HL-60 (cell line): Measurements from ENCODE around the gene PDK1.

Experiments used
- DNase-seq, 2 experiments: peaks; one replicate each; pipeline ENCODE4 v3.0.0-alpha.2; 2010 to 2020; ENCODE audit warnings: low read depth in 1 of 2, low spot score in 1 of 2
- H3K27ac ChIP-seq: fragments of 250-450 bp; sonication (Bioruptor Pico); replicated peaks from 2 replicates; pipeline ENCODE4 v1.5.1; 2020; ENCODE audit warnings: mild to moderate bottlenecking, moderate library complexity
- H3K27me3 ChIP-seq: fragments of 250-450 bp; sonication (Bioruptor Pico); 2 replicates; pipeline ENCODE4 v1.5.1; 2021; ENCODE audit warnings: mild to moderate bottlenecking, moderate library complexity; ENCODE audit not compliant: insufficient read depth, poor library complexity, severe bottlenecking
- H3K4me3 ChIP-seq: replicated peaks from 2 replicates; pipeline ENCODE4 v1.5.1; 2011; ENCODE audit warnings: mild to moderate bottlenecking, control low read depth, low read length; ENCODE audit not compliant: insufficient read depth
- CTCF ChIP-seq: IDR thresholded peaks from one replicate; pipeline ENCODE4 v1.5.1; 2011; ENCODE audit warnings: low read length, control low read depth, inconsistent platforms; ENCODE audit not compliant: insufficient read depth
- GABPA ChIP-seq: IDR thresholded peaks from 2 replicates; pipeline ENCODE4 v1.6.1; 2012; ENCODE audit warnings: low read depth
- POLR2AphosphoS5 ChIP-seq: IDR thresholded peaks from 2 replicates; pipeline ENCODE4 v1.6.1; 2012; ENCODE audit warnings: low read depth
- REST ChIP-seq: IDR thresholded peaks from 2 replicates; pipeline ENCODE4 v1.6.1; 2012; ENCODE audit warnings: low read depth; ENCODE audit not compliant: insufficient replicate concordance
- SPI1 ChIP-seq: IDR thresholded peaks from 2 replicates; pipeline ENCODE4 v1.6.1; 2012; ENCODE audit warnings: low read depth, mild to moderate bottlenecking, borderline replicate concordance

The PDK1 gene

GRCh38 chr2:172551271-172551670 lies 4.6 kb upstream of the PDK1 start:
- Histone ChIP-seq H3K4me3 (no peak overlapping the region), H3K27ac (no peak overlapping the region), H3K27me3 (no peaks in the 10 kb centered on the region)
- DNase-seq: no peak
- TF ChIP-seq REST: no peak
- TF ChIP-seq CTCF: no peak
- TF ChIP-seq POLR2AphosphoS5: no peak
- no peak for TF ChIP-seq SPI1
- TF ChIP-seq GABPA: no peak

- no peaks in the 10 kb centered on the region for H3K27me3 ChIP-seq
- TF ChIP-seq POLR2AphosphoS5: no peak
- TF ChIP-seq CTCF: no peak
- no peak for TF ChIP-seq SPI1
- no peak for TF ChIP-seq GABPA
- no peak overlapping the region for H3K4me3 ChIP-seq
- no peak for DNase-seq
- no peak overlapping the region for H3K27ac ChIP-seq
Measured at GRCh38 chr2:172552547-172553291, 3.2 kb upstream of the PDK1 start.

GRCh38 chr2:172554352-172555271 lies 1.3 kb upstream of the PDK1 start:
- no peak for DNase-seq
- Histone ChIP-seq H3K27ac (peak overlapping the region; percentile 88), H3K27me3 (no peaks in the 10 kb centered on the region), H3K4me3 (peak overlapping the region; percentile 74)
- TF ChIP-seq GABPA: no peak
- no peak for TF ChIP-seq POLR2AphosphoS5
- TF ChIP-seq CTCF: no peak
- no peak for TF ChIP-seq SPI1
- TF ChIP-seq REST: no peak
